ENCODE measurements around the gene GLIS2.

The GLIS2 gene

DNA sequence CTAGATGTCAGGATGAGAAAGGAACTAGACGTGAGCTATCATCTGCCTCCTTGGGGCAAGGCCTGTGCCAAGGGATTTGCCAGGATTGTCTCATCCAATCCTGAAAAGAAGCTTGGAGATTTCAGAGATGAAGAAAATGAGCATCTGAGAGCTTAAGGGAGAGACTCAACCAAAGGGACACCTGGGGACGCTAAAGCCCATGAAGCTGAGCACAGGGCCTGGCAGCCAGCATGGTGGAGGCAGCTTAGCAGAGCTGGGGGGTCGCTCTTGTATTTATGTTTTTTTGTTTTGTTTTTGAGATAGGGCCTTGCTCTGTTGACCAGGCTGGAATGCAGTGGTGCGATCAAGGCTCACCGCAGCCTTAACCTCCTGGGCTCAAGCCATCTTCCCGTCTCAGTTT lies 18.4 kb upstream of the GLIS2 start:
- DNase-seq (ENCODE audit: low read depth, low spot score), result no peak

DNA sequence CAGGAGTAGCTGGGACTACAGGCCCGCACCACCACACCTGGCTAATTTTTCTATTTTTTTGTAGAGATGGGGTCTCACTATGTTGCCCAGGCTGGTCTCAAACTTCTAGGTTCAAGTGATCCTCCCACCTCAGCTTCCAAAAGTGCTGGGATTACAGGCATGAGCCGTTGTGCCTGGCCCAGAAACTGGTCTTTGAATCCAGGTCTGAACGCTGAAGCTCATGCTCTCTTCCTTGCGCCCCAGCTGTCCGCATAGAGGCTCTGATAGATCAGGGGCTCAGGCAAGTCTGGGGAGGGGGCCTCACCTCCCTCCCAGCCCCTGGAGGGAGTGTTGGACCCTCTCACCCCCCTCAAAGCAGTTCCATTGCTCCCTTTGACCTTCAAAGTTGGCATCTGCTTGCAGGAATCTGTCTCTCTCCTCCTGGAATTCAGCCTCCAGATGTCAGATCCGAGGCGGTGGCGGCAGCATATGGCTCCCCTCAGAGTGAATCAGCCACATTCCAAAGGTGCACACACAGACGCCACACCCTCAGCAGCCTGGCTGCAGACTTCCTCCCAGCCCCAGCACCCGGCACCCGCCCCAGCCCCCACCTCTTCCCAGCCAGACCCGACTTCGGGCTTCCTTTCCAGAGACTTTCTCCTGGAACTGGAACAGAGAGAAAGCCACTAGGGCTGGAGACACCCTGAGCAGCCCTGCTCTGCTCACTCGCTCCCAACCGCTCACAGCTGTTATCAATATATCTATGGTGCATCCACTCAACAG lies 16.9 kb upstream of the GLIS2 start:
- no peak for DNase-seq (ENCODE audit: low read depth, low spot score)

DNA sequence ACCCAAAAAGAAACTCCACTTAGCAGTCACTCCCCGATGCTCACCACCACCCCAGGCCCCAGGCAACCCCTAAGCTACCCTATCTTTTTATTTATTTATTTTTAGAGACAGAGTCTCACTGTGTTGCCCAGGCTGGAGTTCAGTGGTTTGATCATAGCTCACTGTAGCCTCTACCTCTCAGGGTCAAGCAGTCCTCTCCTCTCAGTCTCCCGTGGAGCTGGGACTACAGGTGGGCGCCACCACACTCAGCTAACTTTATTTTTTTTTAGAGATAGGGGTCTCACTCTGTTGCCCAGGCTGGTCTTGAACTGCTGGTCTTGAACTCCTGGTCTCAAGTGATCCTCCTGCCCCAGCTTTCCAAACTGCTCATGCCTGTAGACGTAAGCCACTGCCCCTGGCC lies 14.7 kb upstream of the GLIS2 start:
- DNase-seq (ENCODE audit: low read depth, low spot score), result no peak

DNA sequence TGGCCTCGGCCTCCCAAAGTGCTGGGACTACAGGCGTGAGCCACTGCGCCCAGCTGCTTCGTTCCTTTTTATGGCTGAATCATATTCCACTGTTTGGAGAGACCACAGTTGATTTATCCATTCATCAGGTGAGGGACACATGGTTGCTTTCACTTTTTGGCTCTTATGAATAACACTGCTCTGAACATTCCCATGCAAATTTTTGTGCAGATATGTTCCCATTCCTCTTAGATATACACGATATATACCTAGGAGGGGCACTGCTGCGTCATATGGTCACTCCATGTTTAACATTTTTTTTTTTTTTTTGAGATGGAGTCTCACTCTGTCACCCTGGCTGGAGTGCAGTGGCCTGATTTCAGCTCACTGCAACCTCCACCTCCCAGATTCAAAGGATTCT lies 13.9 kb upstream of the GLIS2 start:
- DNase-seq (ENCODE audit: low read depth, low spot score), result no peak

DNA sequence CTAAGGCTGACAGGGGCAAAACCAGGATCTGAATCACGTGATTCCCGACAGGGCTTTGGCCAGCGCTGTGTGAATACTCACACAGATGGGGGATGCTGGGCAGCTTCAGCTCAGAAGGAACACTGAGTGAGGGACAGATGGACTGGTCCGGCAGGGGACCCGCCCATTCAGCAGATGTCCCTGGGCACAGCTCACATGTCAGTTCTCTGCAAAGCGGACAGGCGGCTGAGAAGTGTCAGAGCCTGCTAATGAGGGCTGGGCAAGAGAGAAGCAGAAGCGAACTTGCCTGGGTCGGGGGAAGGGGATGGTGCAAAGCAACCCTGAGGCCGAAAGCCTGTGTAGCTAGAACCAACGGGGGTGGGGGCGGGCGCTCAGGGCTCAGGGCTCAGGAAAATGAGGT lies 11.9 kb upstream of the GLIS2 start:
- no peak for DNase-seq (ENCODE audit: low read depth, low spot score)

DNA sequence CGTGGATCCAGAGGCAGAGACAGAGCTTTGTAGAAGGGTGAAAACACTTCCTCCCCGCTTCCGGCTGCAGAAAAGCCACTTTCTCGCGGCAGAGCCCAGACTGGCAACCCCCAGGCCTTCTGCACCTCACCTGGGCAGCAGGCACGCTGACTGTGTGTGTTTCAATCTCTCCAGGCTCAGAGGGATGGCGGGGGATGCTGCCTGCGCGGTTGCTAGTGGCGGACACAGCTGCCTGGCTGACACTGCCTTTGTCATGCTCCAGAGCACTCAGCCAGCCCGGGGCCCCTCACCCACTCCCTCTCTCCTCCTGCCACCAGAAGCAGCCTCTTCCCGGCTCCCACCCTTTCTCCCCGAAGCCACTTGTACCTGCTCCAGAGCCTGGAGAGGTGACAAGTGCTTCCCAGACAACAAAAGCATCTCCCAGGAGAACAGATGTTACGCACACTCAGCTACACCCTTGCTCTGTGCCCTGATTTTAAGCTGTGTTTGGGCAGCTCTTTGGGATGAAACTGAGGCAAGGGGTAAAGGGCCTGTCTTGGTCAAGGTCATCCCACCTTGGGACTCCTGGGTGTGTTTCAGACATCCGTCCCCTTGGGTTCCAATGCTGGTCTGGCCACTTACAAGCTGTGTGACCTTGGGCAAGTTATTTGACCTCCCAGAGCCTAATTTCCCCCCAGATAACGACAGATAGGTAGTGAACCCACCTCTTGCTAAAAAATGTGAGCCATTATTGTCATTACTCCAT lies 9.2 kb upstream of the GLIS2 start:
- DNase-seq (ENCODE audit: low read depth, low spot score), result no peak

DNA sequence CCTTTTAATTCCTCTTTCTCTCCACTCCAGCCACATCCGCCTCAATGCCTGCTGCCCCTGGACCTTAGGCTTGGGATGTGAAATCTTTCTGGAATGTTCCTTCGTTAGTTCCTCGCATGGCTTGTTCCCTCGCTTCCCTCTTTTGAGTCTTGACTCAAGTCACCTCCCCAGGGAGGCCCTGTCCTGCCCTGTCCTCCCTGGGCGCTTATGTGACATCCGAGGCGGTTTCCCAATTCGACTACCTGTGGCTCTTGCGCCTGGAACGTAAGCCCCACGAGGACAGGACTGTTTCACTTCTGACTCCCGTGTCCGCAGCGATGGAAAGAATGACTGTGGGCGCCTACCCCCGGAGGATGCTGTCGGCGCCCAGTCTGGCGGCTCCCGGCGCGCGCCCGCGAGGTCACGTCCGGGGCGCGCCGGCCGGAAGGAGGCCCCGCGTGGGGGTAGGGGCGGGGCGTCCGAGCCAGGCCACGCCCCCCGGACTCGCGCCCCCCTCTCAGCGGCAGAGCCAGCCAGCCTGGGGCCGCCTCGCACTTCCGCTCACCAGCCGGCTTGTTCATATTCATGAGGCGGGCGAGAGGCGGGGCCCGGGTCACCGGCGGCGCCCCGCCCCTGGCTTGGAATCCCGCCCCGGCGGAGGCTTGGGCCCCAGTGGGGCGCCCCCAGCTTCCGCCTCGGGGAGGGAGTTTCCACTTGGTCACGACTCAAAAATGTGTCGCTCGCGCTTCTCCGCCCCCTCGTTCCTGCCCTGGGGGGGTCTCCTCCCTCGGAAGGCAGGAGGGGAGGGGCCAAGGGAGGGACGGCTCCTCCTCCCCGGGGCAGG lies 8.4 kb upstream of the GLIS2 start:
- peak; percentile 89 for DNase-seq (ENCODE audit: low read depth, low spot score)

DNA sequence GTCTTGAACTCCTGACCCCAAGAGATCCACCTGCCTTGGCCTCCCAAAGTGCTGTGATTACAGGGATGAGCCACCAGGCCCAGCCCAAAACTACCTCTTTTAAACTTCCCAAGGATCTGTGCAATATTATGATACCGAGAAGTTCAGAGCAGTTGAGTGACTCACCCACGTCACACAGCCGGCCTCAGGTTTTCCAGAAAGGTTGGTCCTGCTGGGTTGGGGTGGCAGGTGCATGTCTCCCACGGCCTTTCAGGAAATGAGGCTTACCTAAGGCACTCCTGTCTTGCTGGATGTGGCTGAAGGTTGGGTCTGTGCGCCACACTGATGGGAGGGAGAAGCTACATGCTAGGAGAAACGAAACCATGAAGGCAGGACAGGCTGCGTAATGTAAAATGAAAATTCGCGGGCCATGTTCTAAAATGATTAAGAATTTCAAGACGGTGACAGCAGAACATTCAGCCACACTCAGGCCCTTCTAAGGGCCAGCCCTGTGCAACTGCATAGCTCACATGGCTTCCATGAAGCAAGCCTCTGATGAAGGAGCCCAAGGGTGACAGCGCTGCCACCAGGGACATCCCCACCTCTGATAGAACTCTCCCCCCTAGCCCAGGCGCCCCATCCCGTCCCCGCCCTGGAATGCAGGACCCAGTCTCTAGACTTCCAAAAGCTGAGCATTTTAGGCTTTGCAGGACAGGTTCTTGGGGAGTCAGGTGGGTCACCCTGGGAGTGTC lies 6.6 kb upstream of the GLIS2 start:
- DNase-seq (ENCODE audit: low read depth, low spot score), result no peak

DNA sequence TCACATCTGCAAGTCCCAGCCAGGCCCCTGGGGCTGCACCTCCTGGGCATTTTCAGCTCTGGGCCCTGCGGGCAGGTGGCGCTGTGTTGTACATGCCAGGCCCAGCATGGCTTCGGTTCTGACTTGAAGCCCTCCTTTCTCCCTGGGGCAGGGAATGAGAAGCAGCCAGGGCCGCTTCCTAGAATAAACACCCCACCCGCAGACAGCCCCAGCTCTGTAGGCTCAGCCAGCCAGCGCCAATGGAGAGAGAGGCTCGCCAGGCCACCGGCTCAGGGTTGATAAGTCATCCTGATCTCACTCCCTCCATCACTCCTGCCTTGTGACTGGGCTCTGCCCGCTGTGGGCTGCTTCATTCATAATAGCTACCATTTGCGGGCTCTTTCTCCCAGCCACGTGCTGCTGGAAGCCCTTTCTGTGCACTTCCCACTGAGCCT lies 6.0 kb upstream of the GLIS2 start:
- DNase-seq (ENCODE audit: low read depth, low spot score), result peak; percentile 33

DNA sequence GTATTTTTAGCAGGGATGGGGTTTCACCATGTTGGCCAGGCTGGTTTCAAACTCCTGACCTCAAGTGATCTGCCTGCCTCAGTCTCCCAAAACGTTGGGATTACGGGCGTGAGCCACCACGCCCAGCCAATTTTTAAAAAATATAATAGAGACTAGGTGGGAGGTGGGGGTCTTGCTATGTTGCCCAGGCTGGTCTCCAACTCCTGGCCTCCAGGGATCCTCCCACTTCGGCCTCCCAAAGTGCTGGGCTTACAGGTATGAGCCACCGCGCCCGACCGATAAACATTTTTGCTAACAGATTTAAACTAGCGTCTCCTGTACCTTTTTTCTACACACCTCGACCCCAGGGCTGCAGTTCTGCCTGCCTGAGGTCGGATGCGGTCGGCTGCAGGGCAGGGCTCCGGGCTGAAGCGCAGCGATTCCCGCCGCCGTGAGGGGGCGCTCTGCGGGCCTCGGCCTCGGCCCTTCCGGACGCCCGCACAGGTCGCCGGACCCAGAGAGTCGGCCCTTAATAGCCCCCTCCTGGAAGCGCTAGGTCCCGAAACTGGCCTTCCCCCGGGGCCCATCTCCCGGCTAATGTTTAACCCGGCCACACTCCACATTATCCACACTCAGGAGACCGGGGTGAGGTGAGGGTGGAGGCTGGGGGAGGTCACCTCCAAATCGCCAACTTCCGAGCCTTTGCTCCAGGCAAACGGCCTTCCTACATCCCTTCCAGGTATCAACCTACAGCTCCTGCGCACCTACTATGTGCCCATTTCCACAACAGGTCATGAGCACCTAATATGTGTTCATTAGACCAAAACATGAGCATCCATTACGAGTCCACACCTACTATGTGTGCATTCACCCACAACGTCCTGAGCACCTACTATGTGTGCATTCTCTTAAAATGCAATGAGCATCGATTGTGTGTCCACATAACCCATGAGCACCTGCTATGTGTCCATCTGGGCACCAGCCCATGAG lies 2.0 kb upstream of the GLIS2 start:
- DNase-seq (ENCODE audit: low read depth, low spot score), result no peak

DNA sequence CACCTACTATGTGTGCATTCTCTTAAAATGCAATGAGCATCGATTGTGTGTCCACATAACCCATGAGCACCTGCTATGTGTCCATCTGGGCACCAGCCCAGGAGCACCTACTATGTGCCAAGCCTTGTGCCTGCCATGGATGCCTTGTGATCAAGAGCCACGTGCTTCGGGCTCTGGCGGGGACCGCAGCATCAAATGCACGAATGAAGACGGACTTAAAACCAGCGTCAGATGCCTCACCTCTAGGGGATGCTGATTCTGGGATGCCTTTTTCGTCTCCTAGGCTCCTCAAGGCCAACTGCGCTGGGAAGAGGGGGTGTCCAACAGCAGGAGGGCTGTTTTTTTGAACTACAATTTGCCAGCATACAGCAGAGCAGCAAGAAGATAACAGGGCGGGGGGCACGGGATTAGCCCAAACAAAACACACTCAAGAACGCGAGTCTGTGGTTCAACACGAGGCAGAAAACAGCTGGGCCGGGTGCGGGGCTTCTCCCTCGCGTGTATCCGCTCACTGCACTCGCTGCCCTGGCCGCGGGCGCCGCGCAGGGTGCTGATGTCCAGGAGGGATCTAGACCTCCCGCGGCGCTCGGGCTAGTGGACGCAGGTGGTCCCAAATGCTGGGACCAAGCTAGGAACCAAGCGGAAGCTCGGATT lies 1.2 kb upstream of the GLIS2 start:
- no peak for DNase-seq (ENCODE audit: low read depth, low spot score)

DNA sequence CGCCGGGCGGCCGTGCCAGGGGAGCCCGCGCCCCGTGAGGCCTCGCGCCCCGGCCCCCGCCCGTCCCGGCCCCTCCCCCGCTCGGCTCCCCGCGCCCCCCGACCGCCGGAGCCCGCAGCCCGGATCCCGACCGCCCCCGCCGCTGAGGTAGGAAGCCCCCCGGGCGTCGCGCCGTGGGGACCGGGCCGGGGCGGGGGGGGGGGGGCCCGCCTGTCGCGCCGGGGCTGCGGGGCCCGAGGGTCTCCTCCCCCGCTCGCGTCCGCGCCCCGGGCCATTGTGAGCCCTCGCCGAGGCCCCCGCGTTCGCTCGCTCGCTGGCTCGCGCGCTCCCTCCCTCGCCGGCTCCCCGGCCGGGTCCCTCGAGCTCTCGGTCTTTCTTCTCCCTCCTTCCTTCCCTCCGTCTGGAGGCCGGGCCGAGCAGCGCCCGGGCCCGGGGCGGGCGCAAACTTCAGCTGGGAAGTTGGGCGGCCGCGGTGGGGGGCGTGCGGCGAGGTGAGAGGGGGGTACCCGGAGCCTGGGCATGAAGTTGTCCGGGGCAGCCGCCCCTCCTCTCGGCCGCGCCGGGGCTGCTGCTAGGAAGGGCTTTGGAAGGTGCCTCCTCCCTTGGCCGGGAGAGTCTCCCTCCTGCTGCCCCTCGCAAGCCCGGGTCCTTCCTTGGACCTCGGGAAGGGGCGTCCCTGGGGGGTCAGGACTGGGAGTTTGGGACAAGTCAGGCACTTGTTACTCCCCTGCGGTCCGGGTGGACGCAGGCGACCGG lies 419 bp downstream of the GLIS2 start:
- no peak for DNase-seq (ENCODE audit: low read depth, low spot score)

DNA sequence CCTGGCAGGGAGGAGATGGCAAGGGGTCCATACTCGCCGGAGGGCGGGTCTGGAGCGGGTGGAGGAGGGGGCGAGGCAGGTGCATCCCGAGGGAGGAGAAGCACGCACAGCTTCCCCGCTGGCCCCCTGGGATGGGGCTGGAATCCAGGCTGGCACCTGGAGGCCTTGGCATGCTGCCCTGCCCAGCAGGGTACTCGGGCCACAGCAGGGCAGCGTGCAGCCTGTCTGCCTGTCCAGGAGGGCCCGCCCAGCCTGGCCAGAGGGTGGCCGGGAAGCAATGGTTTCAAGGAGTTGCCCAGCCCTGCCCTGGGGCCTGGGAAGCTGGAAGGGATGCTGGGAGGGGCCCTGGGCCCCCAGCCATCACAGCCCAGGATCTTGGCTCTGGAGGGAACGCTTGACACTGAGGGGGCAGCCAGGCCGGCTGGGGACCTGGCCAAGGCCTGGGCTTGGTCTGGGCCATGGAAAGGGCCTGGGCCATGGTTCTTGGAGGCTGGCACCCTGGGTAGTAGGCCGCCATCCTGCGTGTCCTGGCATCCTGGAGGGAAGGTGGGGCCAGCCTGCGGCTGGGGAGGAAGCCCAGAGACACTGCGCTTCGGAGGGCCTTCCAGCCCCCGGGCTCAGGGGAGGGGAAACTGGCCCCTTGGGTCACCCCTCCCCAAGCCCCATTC lies 1.1 kb downstream of the GLIS2 start:
- no peak for DNase-seq (ENCODE audit: low read depth, low spot score)

DNA sequence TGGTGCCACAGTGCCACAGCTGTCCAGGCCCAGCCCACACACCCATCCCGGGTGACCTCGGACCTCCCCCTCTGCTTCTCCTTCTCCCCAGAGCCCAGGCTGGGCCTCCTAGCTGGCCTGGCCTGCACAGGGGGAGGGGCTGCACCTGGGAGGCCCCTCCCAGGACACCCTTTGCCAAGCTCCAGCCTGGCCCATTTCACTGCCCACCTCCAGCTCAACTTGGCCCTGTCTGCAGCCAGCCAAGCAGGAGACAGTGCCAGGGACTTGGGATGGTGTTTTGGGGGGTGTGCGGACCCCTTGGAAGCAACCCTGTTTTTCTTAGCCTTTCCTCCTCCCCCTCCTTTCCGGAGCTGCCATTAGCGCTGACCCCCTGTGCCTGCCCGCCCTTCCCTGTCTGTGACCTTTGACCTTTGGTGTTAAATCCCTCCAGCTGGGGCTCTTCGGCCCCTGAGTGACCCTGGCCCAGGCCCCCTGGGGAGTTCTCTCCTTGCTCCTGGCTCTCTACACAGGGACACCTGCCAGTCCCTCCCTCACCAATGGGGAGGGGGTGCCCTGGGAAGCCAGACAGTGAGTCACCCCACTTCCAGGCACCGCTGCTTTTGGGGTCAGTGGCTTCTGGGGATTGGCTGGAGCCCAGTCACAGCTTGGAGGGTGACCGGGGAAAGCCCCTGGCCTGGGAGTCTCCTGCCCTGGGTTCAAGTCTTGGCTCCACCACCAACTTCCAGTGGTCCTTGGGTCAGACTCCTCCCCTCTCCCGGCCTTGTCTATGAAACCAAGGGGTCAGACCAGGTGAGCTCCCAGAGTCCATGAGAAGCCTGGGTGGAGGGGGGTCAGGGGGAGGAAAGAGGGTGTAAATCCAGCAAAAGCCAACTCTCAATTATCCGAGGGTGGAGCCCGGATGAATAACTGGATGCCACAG lies 1.9 kb downstream of the GLIS2 start:
- no peak for DNase-seq (ENCODE audit: low read depth, low spot score)

DNA sequence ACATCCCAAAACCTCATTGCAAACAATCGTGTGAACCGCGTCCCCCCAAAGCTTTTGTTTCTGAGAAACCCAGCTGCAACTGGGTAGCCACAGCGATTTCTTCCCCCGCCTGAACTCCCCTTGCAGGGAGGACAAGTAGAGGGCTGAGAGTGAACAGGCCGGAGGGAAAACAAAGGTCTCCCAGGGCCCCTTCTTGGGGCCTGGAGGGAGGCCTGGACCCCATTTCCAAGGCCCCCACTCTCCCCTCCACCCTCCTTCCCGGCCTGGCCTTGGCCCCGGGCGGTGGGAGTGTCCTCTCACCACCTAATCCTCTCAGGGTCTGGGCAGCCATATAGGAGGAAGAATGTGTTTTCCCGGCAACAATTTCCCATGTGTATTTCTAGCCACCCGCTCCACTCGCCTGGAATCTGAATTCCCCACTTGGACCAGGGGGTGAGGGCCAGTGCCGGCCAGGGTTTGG lies 2.6 kb downstream of the GLIS2 start:
- no peak for DNase-seq (ENCODE audit: low read depth, low spot score)

DNA sequence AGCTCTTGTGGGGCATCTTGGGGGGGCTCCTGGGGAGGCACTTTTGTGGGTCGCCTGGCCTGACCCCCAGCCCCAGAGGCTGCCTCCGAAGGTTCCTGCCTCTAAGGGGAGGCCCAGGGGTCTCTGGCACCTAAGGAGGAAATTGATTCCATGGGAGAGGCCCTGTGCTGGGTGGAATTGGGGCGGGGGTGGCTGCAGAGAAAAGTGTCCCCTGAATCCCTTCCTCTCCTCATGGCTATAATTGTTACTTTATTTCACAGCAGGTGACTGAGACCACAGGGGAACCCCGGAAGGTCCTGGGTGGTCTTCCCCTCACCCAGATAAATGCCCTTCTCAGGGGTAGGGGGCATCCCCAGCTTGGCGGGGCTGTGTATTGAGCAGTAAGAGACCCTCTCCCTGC lies 3.1 kb downstream of the GLIS2 start:
- no peak for DNase-seq (ENCODE audit: low read depth, low spot score)
